NOMO-1 treated with dmso at 0.1 percent for 144 hours (cell line): Measurements from ENCODE around the gene ACAD8.

Experiments used
- DNase-seq: peaks from one replicate; lab custom pipeline; 2025; ENCODE audit not compliant: unreplicated experiment; lab: John Stamatoyannopoulos, UW

ACAD8 gene

GRCh38 chr11:134288486-134288885, 35.1 kb downstream of the ACAD8 start:
- no peak for DNase-seq

DNA sequence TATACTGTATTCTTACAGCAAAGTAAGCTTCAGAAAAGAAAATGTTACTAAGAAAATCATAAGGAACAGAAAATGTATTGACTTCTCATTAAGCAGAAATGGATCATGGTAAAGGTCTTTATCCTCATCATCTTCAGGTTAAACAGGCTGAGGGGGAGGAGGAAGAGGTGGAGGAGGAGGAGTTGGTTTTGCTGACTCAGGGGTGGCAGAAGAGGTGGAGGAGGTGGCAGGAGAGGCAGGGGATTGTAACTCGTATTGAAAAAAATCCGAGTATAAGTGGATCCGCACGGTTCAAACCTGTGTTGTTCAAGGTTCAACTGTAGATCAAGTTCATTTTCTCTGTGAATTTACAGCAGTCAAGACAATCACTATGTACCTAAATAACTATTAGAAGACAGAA, 35.8 kb downstream of the ACAD8 start:
- DNase-seq, result no peak

DNA sequence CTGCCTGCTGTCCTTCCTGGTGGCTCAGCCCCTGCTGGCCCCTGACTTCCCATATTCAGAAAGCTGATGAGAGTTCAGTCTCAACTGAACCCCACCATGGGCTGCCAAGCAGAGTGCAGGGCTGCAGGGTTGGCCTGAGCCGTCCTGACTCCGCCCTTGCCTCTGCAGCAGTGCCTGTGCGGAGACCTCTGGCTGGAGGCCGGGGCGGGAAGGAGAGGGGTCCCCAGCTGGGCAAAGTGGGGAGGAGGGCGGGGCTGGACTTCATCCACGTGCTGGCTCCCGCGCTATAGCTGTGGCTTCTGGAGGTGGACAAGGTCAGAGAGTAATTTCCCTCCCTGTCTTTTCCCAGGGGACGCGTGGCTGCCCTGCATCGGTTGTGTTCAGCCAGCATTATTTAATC, 36.4 kb downstream of the ACAD8 start:
- no peak for DNase-seq

DNA sequence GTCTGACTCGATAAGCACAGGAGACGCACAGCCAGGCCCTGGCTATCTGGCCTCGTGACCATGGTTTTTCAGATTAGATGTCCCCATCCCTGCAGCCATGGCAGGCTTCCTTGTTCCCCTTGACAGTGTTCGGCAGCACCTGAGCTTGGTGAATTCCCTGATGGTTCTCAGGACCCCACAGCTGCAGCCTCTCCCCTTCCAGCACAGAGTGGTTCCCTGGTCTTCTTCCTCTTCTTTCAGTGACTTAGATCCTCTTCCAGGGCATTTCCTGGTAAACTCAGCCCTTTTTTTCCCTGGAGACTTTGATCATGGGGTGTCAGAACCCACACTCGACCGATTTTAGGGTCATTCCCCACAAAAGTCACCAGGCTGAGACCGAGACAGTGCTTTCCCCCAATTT, 37.3 kb downstream of the ACAD8 start:
- DNase-seq, result no peak

- no peak for DNase-seq
Measured at GRCh38 chr11:134291196-134291595, 37.8 kb downstream of the ACAD8 start.

DNA sequence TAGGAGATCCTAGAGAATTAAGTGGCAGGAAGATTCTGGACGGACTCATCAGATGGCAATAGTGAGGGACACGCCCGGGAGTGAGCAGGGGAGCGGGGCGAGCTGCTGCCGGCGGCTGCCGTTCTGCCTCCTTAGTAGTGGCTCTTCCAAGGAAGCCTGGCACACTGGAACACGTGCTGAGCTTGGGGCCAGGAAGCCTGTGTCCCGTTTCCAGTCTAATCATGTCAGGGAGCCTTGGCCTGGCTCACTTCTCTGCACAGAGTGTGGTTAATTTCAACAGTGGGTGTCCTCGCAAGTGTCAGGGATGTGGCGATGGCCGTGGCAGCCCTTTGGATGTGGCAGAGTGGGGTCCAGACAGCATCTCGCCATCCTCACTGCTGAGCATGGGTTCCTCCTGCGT, 39.3 kb downstream of the ACAD8 start:
- no peak for DNase-seq

- DNase-seq, result no peak
Measured at GRCh38 chr11:134293119-134294113, 40.0 kb downstream of the ACAD8 start.

GRCh38 chr11:134294664-134295063, 41.3 kb downstream of the ACAD8 start:
- no peak for DNase-seq

DNA sequence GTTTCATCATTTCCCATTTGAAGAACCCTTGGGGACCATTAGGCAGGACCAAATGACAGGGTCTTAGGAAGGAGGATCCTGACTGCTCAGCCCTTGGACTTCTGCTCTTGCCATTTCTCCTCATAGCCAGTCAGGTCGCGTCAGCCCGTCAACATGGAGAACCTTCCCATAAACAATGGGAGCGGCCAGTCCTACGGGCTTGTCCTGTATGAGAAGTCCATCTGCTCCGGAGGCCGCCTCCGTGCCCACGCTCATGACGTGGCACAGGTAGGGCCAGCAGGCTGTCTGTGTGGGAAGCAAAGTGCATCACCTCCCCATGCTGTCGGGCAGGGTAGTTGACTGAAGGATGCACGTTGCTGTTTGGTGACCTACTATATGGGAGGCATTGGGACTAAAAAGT, 58.9 kb downstream of the ACAD8 start:
- no peak for DNase-seq

GRCh38 chr11:134312807-134313206, 59.4 kb downstream of the ACAD8 start:
- DNase-seq, result no peak

- DNase-seq, result no peak
Measured at GRCh38 chr11:134313379-134313778, 60.0 kb downstream of the ACAD8 start.

DNA sequence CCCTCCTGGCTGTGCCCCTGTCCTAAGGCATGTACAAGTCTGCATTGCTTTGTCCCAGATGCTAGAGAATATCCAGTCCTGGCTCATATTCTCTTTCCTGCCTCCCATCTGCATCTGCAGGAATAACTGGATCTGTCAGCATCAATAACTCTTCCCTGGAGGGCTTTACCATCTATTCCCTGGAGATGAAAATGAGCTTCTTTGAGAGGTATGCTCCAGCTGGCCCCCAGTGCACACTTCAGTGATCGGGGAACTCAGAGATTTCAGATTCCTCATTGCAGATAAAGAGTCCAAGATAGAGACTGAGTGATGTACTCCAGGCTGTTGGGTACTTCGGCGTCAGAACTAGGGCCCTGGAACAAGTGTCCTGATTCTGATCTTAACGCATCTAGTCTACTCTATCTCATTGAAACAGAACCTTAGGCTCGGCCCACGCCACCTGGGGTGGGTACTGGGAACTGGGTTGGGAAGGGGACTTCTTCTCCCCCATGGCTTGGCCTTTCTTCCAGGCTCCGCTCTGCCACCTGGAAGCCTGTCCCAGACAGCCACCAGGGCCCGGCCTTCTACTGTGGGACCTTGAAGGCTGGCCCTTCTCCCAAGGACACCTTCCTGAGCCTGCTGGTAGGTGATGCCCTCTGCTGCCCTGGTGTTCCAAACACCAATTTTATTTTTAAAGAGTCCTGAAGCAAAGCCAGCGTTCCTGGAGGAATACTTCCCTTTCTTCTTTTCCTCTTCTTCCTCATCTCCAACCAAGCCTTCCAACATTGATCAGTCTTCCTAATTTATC, 60.6 kb downstream of the ACAD8 start:
- DNase-seq, result no peak
